ENCODE results near the gene HIVEP2. TPM values are rescaled to one million over a fixed set of nuclear protein-coding genes. Genes with fewer than 3 reads are reported as not detected.

The HIVEP2 gene
- total RNA-seq, 1 donor from 2014 or later: 15.2 TPM

GRCh38 chr6:142756215-142756630, 188.8 kb downstream of the HIVEP2 start:
- peaks cover 36% of the 10 kb centered on the region for H3K36me3 Mint-ChIP-seq
- no peaks in the 10 kb centered on the region for H3K9me3 Mint-ChIP-seq
- no peak overlapping the region for H3K27ac Mint-ChIP-seq
- H3K27me3 Mint-ChIP-seq (ENCODE audit: low read depth): no peaks in the 10 kb centered on the region
- no peak for TF ChIP-seq CTCF (IDR thresholded peaks at IDR 0.05; ENCODE audit: unreplicated experiment)
- no peak overlapping the region for H3K4me3 Mint-ChIP-seq
- H3K4me1 Mint-ChIP-seq: no peaks in the 10 kb centered on the region
- DNase-seq (ENCODE audit: low spot score in 2 of 2, unreplicated experiment in 2 of 2): no peak

GRCh38 chr6:142753196-142753595, 191.8 kb downstream of the HIVEP2 start:
- no peaks in the 10 kb centered on the region for H3K9me3 Mint-ChIP-seq
- no peaks in the 10 kb centered on the region for H3K27me3 Mint-ChIP-seq (ENCODE audit: low read depth)
- H3K4me1 Mint-ChIP-seq: peaks cover 2% of the 10 kb centered on the region
- no peak for DNase-seq (ENCODE audit: low spot score in 2 of 2, unreplicated experiment in 2 of 2)
- TF ChIP-seq CTCF (IDR thresholded peaks at IDR 0.05; ENCODE audit: unreplicated experiment): no peak
- H3K36me3 Mint-ChIP-seq: peaks cover 20% of the 10 kb centered on the region
- no peak overlapping the region for H3K27ac Mint-ChIP-seq
- H3K4me3 Mint-ChIP-seq: no peak overlapping the region

GRCh38 chr6:142752348-142752747, 192.6 kb downstream of the HIVEP2 start:
- H3K27me3 Mint-ChIP-seq (ENCODE audit: low read depth): no peaks in the 10 kb centered on the region
- no peak overlapping the region for H3K27ac Mint-ChIP-seq
- TF ChIP-seq CTCF (IDR thresholded peaks at IDR 0.05; ENCODE audit: unreplicated experiment): no peak
- H3K9me3 Mint-ChIP-seq: no peaks in the 10 kb centered on the region
- peaks cover 16% of the 10 kb centered on the region for H3K36me3 Mint-ChIP-seq
- peaks cover 2% of the 10 kb centered on the region for H3K4me1 Mint-ChIP-seq
- no peak overlapping the region for H3K4me3 Mint-ChIP-seq
- no peak for DNase-seq (ENCODE audit: low spot score in 2 of 2, unreplicated experiment in 2 of 2)

GRCh38 chr6:142751452-142751851, 193.5 kb downstream of the HIVEP2 start:
- H3K27ac Mint-ChIP-seq: no peak overlapping the region
- no peaks in the 10 kb centered on the region for H3K27me3 Mint-ChIP-seq (ENCODE audit: low read depth)
- peaks cover 2% of the 10 kb centered on the region for H3K4me1 Mint-ChIP-seq
- no peaks in the 10 kb centered on the region for H3K9me3 Mint-ChIP-seq
- no peak for DNase-seq (ENCODE audit: low spot score in 2 of 2, unreplicated experiment in 2 of 2)
- no peak overlapping the region for H3K4me3 Mint-ChIP-seq
- no peak for TF ChIP-seq CTCF (IDR thresholded peaks at IDR 0.05; ENCODE audit: unreplicated experiment)
- peaks cover 12% of the 10 kb centered on the region for H3K36me3 Mint-ChIP-seq

- H3K27me3 Mint-ChIP-seq (ENCODE audit: low read depth): no peaks in the 10 kb centered on the region
- H3K9me3 Mint-ChIP-seq: no peaks in the 10 kb centered on the region
- no peak for TF ChIP-seq CTCF (IDR thresholded peaks at IDR 0.05; ENCODE audit: unreplicated experiment)
- no peak for DNase-seq (ENCODE audit: low spot score in 2 of 2, unreplicated experiment in 2 of 2)
- H3K36me3 Mint-ChIP-seq: peaks cover 11% of the 10 kb centered on the region
- no peak overlapping the region for H3K27ac Mint-ChIP-seq
- peaks cover 2% of the 10 kb centered on the region for H3K4me1 Mint-ChIP-seq
- H3K4me3 Mint-ChIP-seq: no peak overlapping the region
Measured at GRCh38 chr6:142750998-142751397, 194.0 kb downstream of the HIVEP2 start.

GRCh38 chr6:142749556-142749955, 195.4 kb downstream of the HIVEP2 start:
- no peak for TF ChIP-seq CTCF (IDR thresholded peaks at IDR 0.05; ENCODE audit: unreplicated experiment)
- Mint-ChIP-seq H3K27me3 (ENCODE audit: low read depth) (no peaks in the 10 kb centered on the region), H3K36me3 (peaks cover 6% of the 10 kb centered on the region), H3K4me3 (no peak overlapping the region), H3K27ac (no peak overlapping the region), H3K9me3 (no peaks in the 10 kb centered on the region), H3K4me1 (peaks cover 2% of the 10 kb centered on the region)
- DNase-seq (ENCODE audit: low spot score in 2 of 2, unreplicated experiment in 2 of 2): no peak

All from mesothelial cell of epicardium (in vitro differentiated cells).